ENCODE data around the gene RFC3. TPM values are rescaled to one million over a fixed set of nuclear protein-coding genes. Genes with fewer than 3 reads are reported as not detected.

The RFC3 gene
- total and polyA plus RNA-seq, 2 of the 13 experiments (the other 11 are each of a cell fraction or from before 2014, with no cell fraction given): 16.0 to 55.7 TPM

- ATAC-seq (peak; percentile 15; the same call in 2 of the 3 replicates), FAIRE-seq (no peak), DNase-seq (ENCODE audit: low spot score) (no peak)
- intact Hi-C loops (cut with micrococcal nuclease; ENCODE audit: unreplicated experiment): no loop called here
- WGBS (ENCODE audit: low lambda C conversion rate): 98% methylated on average over 9 of the region's 10 CpGs
- Histone ChIP-seq H3K36me3 (replicated peaks in 1 of 2; ENCODE audit: control insufficient read depth in 1 of 2, insufficient read depth in 2 of 2, low read length in 2 of 2) (peaks cover 2 to 21% of the 10 kb centered on the region in 2 experiments; a peak in 4 of 5 replicates), H3K4me2 (ENCODE audit: low read depth, low read length) (no peak overlapping the region), H3K4me3 (replicated peaks in 1 of 3; ENCODE audit: insufficient read depth in 1 of 3, low read depth in 2 of 3, low read length in 3 of 3) (no peak overlapping the region), H3K79me2 (ENCODE audit: insufficient read depth, low read length) (no peaks in the 10 kb centered on the region), H3K27me3 (ENCODE audit: control insufficient read depth in 1 of 2, insufficient read depth in 2 of 2, low read length in 2 of 2) (no peaks in the 10 kb centered on the region), H3K9ac (ENCODE audit: insufficient read depth, low read depth, low read length) (no peak overlapping the region), H2AFZ (ENCODE audit: low read length) (no peak overlapping the region), H3K4me1 (ENCODE audit: insufficient read depth, low read length) (peaks cover 26% of the 10 kb centered on the region), H4K20me1 (ENCODE audit: insufficient read depth, low read length) (no peaks in the 10 kb centered on the region), H3K9me3 (ENCODE audit: low read length) (no peaks in the 10 kb centered on the region), H3K27ac (ENCODE audit: extremely low read length, insufficient read depth, low read length) (no peak overlapping the region)
- POLR2A ChIA-PET: no interaction called here
- TF ChIP-seq POLR2G (IDR thresholded peaks at IDR 0.05; ENCODE audit: low read depth, low read length) (no peak), ZNF710 (CRISPR knock-in tag; IDR thresholded peaks at IDR 0.05; ENCODE audit: borderline replicate concordance) (no peak), ZBTB46 (CRISPR knock-in tag; IDR thresholded peaks at IDR 0.05; ENCODE audit: borderline replicate concordance) (no peak), HIVEP1 (CRISPR knock-in tag; IDR thresholded peaks at IDR 0.05) (no peak), ZNF20 (CRISPR knock-in tag; IDR thresholded peaks at IDR 0.05) (no peak), SRSF4 (IDR thresholded peaks at IDR 0.05; ENCODE audit: low read depth, low read length, poor library complexity, severe bottlenecking) (no peak), BORCS8-MEF2B (CRISPR knock-in tag; IDR thresholded peaks at IDR 0.05) (no peak)
- in situ Hi-C loops (cut with HindIII; ENCODE audit: extremely low pct_ligation_motif_present, low pct_unique_long_range_greater_than_20kb): no loop called here
- CTCF ChIA-PET (ENCODE audit: low intra/inter-chr PET ratio, low total read pairs): no interaction called here
- BruUV-seq (replicated peaks): no TSS peak
These were observed 28.5 kb downstream of the RFC3 start for GRCh38 chr13:33846303-33847062.
